H9 (cell line): ENCODE results near the gene SLC26A6. TPM values are rescaled to one million over a fixed set of nuclear protein-coding genes. Genes with fewer than 3 reads are reported as not detected.

Experiments
- DNase-seq: peaks from one replicate; pipeline ENCODE4 v3.0.0-alpha.2; 2017
- H2AFZ ChIP-seq: one replicate; pipeline ENCODE4 v1.6.1; 2013; ENCODE audit warnings: mild to moderate bottlenecking, low read length, control low read depth, moderate library complexity
- H2AK5ac ChIP-seq: 2 replicates; pipeline ENCODE4 v1.6.1; 2013; ENCODE audit warnings: low read length, control low read depth, mixed read lengths; ENCODE audit not compliant: insufficient read length
- H2BK120ac ChIP-seq: one replicate; pipeline ENCODE4 v1.6.1; 2013; ENCODE audit warnings: low read depth, mild to moderate bottlenecking, low read length, control low read depth, inconsistent platforms; ENCODE audit not compliant: poor library complexity, severe bottlenecking
- H2BK12ac ChIP-seq: 2 replicates; pipeline ENCODE4 v1.6.1; 2013; ENCODE audit warnings: low read length, control low read depth, mixed read lengths, low read depth; ENCODE audit not compliant: insufficient read length
- H2BK15ac ChIP-seq: 2 replicates; pipeline ENCODE4 v1.6.1; 2013; ENCODE audit warnings: low read depth, low read length, control low read depth
- H2BK20ac ChIP-seq: one replicate; pipeline ENCODE4 v1.6.1; 2013; ENCODE audit warnings: low read depth, mild to moderate bottlenecking, low read length, control low read depth, inconsistent platforms; ENCODE audit not compliant: poor library complexity, severe bottlenecking
- H2BK5ac ChIP-seq: 2 replicates; pipeline ENCODE4 v1.6.1; 2013; ENCODE audit warnings: low read length, control low read depth, mixed read lengths; ENCODE audit not compliant: insufficient read length
- H3K14ac ChIP-seq: 2 replicates; pipeline ENCODE4 v1.6.1; 2013; ENCODE audit warnings: low read length, control low read depth; ENCODE audit not compliant: insufficient read depth
- H3K18ac ChIP-seq: 2 replicates; pipeline ENCODE4 v1.6.1; 2013; ENCODE audit warnings: low read depth, mild to moderate bottlenecking, mixed read lengths, low read length, control low read depth; ENCODE audit not compliant: insufficient read length
- H3K23ac ChIP-seq: 2 replicates; pipeline ENCODE4 v1.6.1; 2013; ENCODE audit warnings: low read length, control low read depth, mixed read lengths, low read depth; ENCODE audit not compliant: insufficient read length
- H3K23me2 ChIP-seq: 2 replicates; pipeline ENCODE4 v1.6.1; 2013; ENCODE audit warnings: low read depth, mild to moderate bottlenecking, mixed read lengths, low read length, control low read depth; ENCODE audit not compliant: insufficient read length, poor library complexity, severe bottlenecking
- H3K27ac ChIP-seq: 2 replicates; pipeline ENCODE4 v1.5.1; 2013; ENCODE audit warnings: low read length, control low read depth, mixed read lengths, low read depth; ENCODE audit not compliant: insufficient read length
- H3K27me3 ChIP-seq: 2 replicates; pipeline ENCODE4 v1.6.1; 2013; ENCODE audit warnings: low read length, control low read depth, inconsistent platforms; ENCODE audit not compliant: insufficient read depth
- H3K4ac ChIP-seq: 2 replicates; pipeline ENCODE4 v1.6.1; 2013; ENCODE audit warnings: low read depth, mild to moderate bottlenecking, control low read depth, inconsistent platforms, low read length, moderate library complexity
- H3K4me1 ChIP-seq: 2 replicates; pipeline ENCODE4 v1.6.1; 2013; ENCODE audit warnings: low read length, control low read depth, inconsistent platforms; ENCODE audit not compliant: insufficient read depth
- H3K4me2 ChIP-seq: 2 replicates; pipeline ENCODE4 v1.6.1; 2013; ENCODE audit warnings: low read length, control low read depth, mixed read lengths; ENCODE audit not compliant: insufficient read length, insufficient read depth
- H3K56ac ChIP-seq: 2 replicates; pipeline ENCODE4 v1.6.1; 2013; ENCODE audit warnings: low read depth, mild to moderate bottlenecking, mixed read lengths, low read length, control low read depth; ENCODE audit not compliant: insufficient read length
- H3K79me1 ChIP-seq: 2 replicates; pipeline ENCODE4 v1.6.1; 2013; ENCODE audit warnings: low read depth, mild to moderate bottlenecking, moderate library complexity, low read length, control low read depth, inconsistent platforms; ENCODE audit not compliant: insufficient read depth, poor library complexity, severe bottlenecking
- H3K79me2 ChIP-seq: 2 replicates; pipeline ENCODE4 v1.6.1; 2013; ENCODE audit warnings: low read length, control low read depth, inconsistent platforms; ENCODE audit not compliant: insufficient read depth
- H3K9ac ChIP-seq: 2 replicates; pipeline ENCODE4 v1.6.1; 2013; ENCODE audit warnings: low read length, control low read depth, mixed read lengths; ENCODE audit not compliant: insufficient read length; ENCODE audit errors: extremely low read depth
- H3K9me3 ChIP-seq: one replicate; pipeline ENCODE4 v1.6.1; 2013; ENCODE audit warnings: low read depth, low read length, inconsistent platforms; ENCODE audit not compliant: control insufficient read depth
- H3T11ph ChIP-seq: one replicate; pipeline ENCODE4 v1.6.1; 2013; ENCODE audit warnings: mild to moderate bottlenecking, low read length, control low read depth, inconsistent platforms
- H4K20me1 ChIP-seq: one replicate; pipeline ENCODE4 v1.6.1; 2013; ENCODE audit not compliant: control insufficient read depth, insufficient read length, insufficient read depth
- H4K5ac ChIP-seq: 2 replicates; pipeline ENCODE4 v1.6.1; 2013; ENCODE audit warnings: low read depth, mild to moderate bottlenecking, mixed read lengths, low read length, control low read depth; ENCODE audit not compliant: insufficient read length
- H4K8ac ChIP-seq: replicated peaks from 2 replicates; pipeline ENCODE4 v1.6.1; 2013; ENCODE audit warnings: low read length, control low read depth, mixed read lengths, low read depth; ENCODE audit not compliant: insufficient read length
- H4K91ac ChIP-seq: 2 replicates; pipeline ENCODE4 v1.6.1; 2013; ENCODE audit warnings: low read depth, mild to moderate bottlenecking, moderate library complexity, mixed read lengths, low read length, control low read depth; ENCODE audit not compliant: insufficient read length
- H3K27ac Mint-ChIP-seq, 3 experiments: 2 replicates in 2 of 3; 3 replicates in 1 of 3; pipeline ENCODE4 v1.8.0; 2020 to 2021; ENCODE audit warnings: mixed read lengths in 3 of 3, mild to moderate bottlenecking in 1 of 3, moderate library complexity in 1 of 3
- H3K27me3 Mint-ChIP-seq: 2 replicates; pipeline ENCODE4 v1.8.0; 2021; ENCODE audit warnings: low read depth, mild to moderate bottlenecking, moderate library complexity, mixed read lengths
- H3K36me3 Mint-ChIP-seq, 3 experiments: 2 replicates in 2 of 3; 3 replicates in 1 of 3; pipeline ENCODE4 v1.8.0; 2020 to 2021; ENCODE audit warnings: low read depth in 3 of 3, mixed read lengths in 3 of 3; ENCODE audit not compliant: insufficient read depth in 1 of 3
- H3K4me1 Mint-ChIP-seq, 2 experiments: 2 replicates each; pipeline ENCODE4 v1.8.0; 2020; ENCODE audit warnings: mixed read lengths in 2 of 2
- H3K4me3 Mint-ChIP-seq, 2 experiments: 2 replicates in 1 of 2; 3 replicates in 1 of 2; pipeline ENCODE4 v1.8.0; 2020 to 2021; ENCODE audit warnings: mild to moderate bottlenecking in 2 of 2, mixed read lengths in 2 of 2, moderate library complexity in 1 of 2
- H3K9me3 Mint-ChIP-seq, 2 experiments: 2 replicates in 1 of 2; 3 replicates in 1 of 2; pipeline ENCODE4 v1.8.0; 2020; ENCODE audit warnings: mild to moderate bottlenecking in 2 of 2, mixed read lengths in 2 of 2, moderate library complexity in 1 of 2
- CTCF ChIP-seq: fragments of 200-600 bp; sonication (generic); conservative IDR thresholded peaks from 3 replicates; pipeline ENCODE4 v1.8.0; 2021; ENCODE audit warnings: antibody characterized with exemption, mild to moderate bottlenecking
- WGBS: extraction: QIAGEN DNeasy Blood & Tissue Kit; methylation state at CpG from one replicate; pipeline ENCODE4 v1.1.7; 2013; ENCODE audit warnings: missing lambda C conversion rate, low lambda C conversion rate, mixed read lengths; ENCODE audit not compliant: insufficient read length; ENCODE audit errors: extremely low coverage; 5-methylcytosine and 5-hydroxymethylcytosine counted together
- total RNA-seq: library from RNA; stranded (reverse); gene quantifications from 2 replicates; pipeline ENCODE4 v1.2.1, GENCODE V29; 2021

Gene SLC26A6
- total RNA-seq, 1 experiment from 2014 or later: 61.3 TPM

- H3K27ac Mint-ChIP-seq: peak overlapping the region in 2 of 3 experiments; percentile 48 to 63; a peak in 1 of 7 replicates
These were observed 36.8 kb downstream of the SLC26A6 start for GRCh38 chr3:48598323-48599076.

More at GRCh38 chr3:48598323-48599076, 36.8 kb downstream of the SLC26A6 start:
- Histone ChIP-seq H3K14ac (no peak overlapping the region), H3K79me2 (no peaks in the 10 kb centered on the region), H4K91ac (no peak overlapping the region), H3K56ac (no peak overlapping the region), H4K5ac (no peak overlapping the region), H3K9ac (no peak overlapping the region), H4K8ac (no peak overlapping the region), H2BK12ac (no peak overlapping the region), H3K4me2 (no peak overlapping the region), H3K18ac (no peak overlapping the region), H2BK5ac (no peak overlapping the region), H3K27me3 (no peaks in the 10 kb centered on the region), H3K23ac (no peak overlapping the region), H2BK15ac (no peak overlapping the region), H2AK5ac (no peak overlapping the region), H3K79me1 (no peaks in the 10 kb centered on the region), H2BK120ac (no peak overlapping the region), H3T11ph (no peak overlapping the region), H3K9me3 (no peaks in the 10 kb centered on the region), H3K27ac (no peak overlapping the region), H2AFZ (no peak overlapping the region), H2BK20ac (no peak overlapping the region), H3K23me2 (no peaks in the 10 kb centered on the region), H3K4me1 (no peaks in the 10 kb centered on the region), H3K4ac (no peak overlapping the region), H4K20me1 (no peaks in the 10 kb centered on the region)
- Mint-ChIP-seq H3K36me3 (peaks cover 42 to 68% (median 45%) of the 10 kb centered on the region in 3 experiments), H3K4me1 (peaks cover 12 to 21% of the 10 kb centered on the region in 2 experiments), H3K27me3 (no peaks in the 10 kb centered on the region), H3K9me3 (no peaks in the 10 kb centered on the region), H3K4me3 (no peak overlapping the region)
- no CpG with 5 or more reads among the region's 5 CpGs for WGBS
- no peak for TF ChIP-seq CTCF
- DNase-seq: no peak
